Ovary (tissue), 9 donors: ENCODE data around the gene TECPR2. TPM values are rescaled to one million over a fixed set of nuclear protein-coding genes. Genes with fewer than 3 reads are reported as not detected.

ENCODE experiments used
- DNase-seq, 5 donors: peaks; one replicate each; pipeline ENCODE4 v3.0.0-alpha.2; 2019 to 2020
- H3K27ac ChIP-seq, 2 donors: fragments of 200-600 bp; one replicate each; pipeline versions ENCODE4 v1.5.1 to v1.8.0; 2019 to 2022
- H3K27me3 ChIP-seq: fragments of 200-600 bp; one replicate; pipeline ENCODE4 v1.8.0; 2022
- H3K36me3 ChIP-seq: fragments of 200-600 bp; sonication (generic); one replicate; pipeline ENCODE4 v1.5.1; 2019
- H3K4me1 ChIP-seq: one replicate; pipeline ENCODE4 v1.8.1; 2013; ENCODE audit warnings: mild to moderate bottlenecking, moderate library complexity; ENCODE audit not compliant: insufficient read depth
- H3K4me3 ChIP-seq: fragments of 200-600 bp; sonication (generic); one replicate; pipeline ENCODE4 v1.5.1; 2017
- H3K9me3 ChIP-seq, 2 donors: fragments of 200-600 bp in 1 of 2; sonication (generic) in 1 of 2; one replicate each; pipeline versions ENCODE4 v1.5.1 to v1.8.1; 2013 to 2019; ENCODE audit warnings: mild to moderate bottlenecking in 1 of 2, moderate library complexity in 1 of 2
- CTCF ChIP-seq, 3 donors: fragments of 450-650 bp in 2 of 3; fragments of 200-600 bp in 1 of 3; IDR thresholded peaks; one replicate each; pipeline versions ENCODE4 v1.5.1 to v1.8.0; 2016 to 2022; ENCODE audit warnings: antibody characterized with exemption in 3 of 3, mild to moderate bottlenecking in 1 of 3
- EP300 ChIP-seq: sonication (generic); formaldehyde crosslinking; IDR thresholded peaks from one replicate; pipeline ENCODE4 v1.6.1; 2017; ENCODE audit warnings: antibody characterized with exemption
- POLR2A ChIP-seq: fragments of 450-650 bp; IDR thresholded peaks from one replicate; pipeline ENCODE4 v1.6.1; 2017; ENCODE audit warnings: antibody characterized with exemption, mild to moderate bottlenecking, moderate library complexity
- WGBS, 3 donors: extraction: QIAGEN DNeasy Blood & Tissue Kit in 1 of 3; methylation state at CpG; one replicate each; pipeline versions ENCODE4 v1.1.5 to v1.1.7; 2013 to 2017; 5-methylcytosine and 5-hydroxymethylcytosine counted together
- intact Hi-C, 4 donors: fragments of 100-400 bp; cut with DNase I; formaldehyde crosslinking; loops; one replicate each; pipeline versions ENCODE4 v1.11.0 to v1.15.1; 2022 to 2023
- polyA plus RNA-seq, 2 donors: library from polyadenylated mRNA; stranded (reverse); fragments of 200-250 nt in 1 of 2; fragments of 350-450 nt in 1 of 2; fragmentation: Illumina TruSeq in 1 of 2; extraction: RNeasy Lipid Tissue Mini Kit (QIAGEN cat#74804) in 1 of 2; gene quantifications; one replicate each; pipeline ENCODE4 v1.2.3, GENCODE V29; 2013 to 2014
- total RNA-seq, 7 donors: library from RNA; depleted of rRNA in 2 of 7; stranded (reverse); fragments of >200 nt in 2 of 7; fragmentation: NEBNext Ultra II Directional in 3 of 7; extraction: Animal tissue kit (Norgen Biotek cat#: 25700) in 3 of 7; gene quantifications; one replicate each; pipeline versions ENCODE4 v1.1.0 to v1.2.4, GENCODE V29; 2016 to 2023
- donor health status: DM: no; HTN: no; CAD: no; lungs with moderate emphysema.
- donor health status: DM: no; HTN: no; CAD: no.
- donor health status: Bipolar disorder and iron deficiency.
- donor health status: DM: yes; HTN: yes; CAD: no.
- donor health status: DM: no; HTN: no; CAD: no.
- donor health status: DM: yes; HTN: yes; CAD: no.

TECPR2 gene
- total and polyA plus RNA-seq, 9 donors = 8.6 to 29.3 (median 25.8) TPM

- Histone ChIP-seq H3K27me3 (no peaks in the 10 kb centered on the region), H3K36me3 (no peaks in the 10 kb centered on the region), H3K4me1 (peaks cover 1% of the 10 kb centered on the region), H3K4me3 (no peak overlapping the region), H3K9me3 (no peaks in the 10 kb centered on the region), H3K27ac (no peak overlapping the region)
- TF ChIP-seq EP300 = no peak
- TF ChIP-seq CTCF (IDR thresholded peaks at IDR 0.05) = no peak
- no peak for TF ChIP-seq POLR2A
- intact Hi-C loops = loop anchor here in 1 of 4 donors (10.0 kb wide), 1 partner anchor 402 kb away; the partner anchor contains the start of gene AMN
- DNase-seq = no peak
- 56 to 79% (median 65%) methylated on average over 3 of the region's 3 CpGs for WGBS, 3 donors
Measured at GRCh38 chr14:102523200-102523568, 160.4 kb downstream of the TECPR2 start.

DNA sequence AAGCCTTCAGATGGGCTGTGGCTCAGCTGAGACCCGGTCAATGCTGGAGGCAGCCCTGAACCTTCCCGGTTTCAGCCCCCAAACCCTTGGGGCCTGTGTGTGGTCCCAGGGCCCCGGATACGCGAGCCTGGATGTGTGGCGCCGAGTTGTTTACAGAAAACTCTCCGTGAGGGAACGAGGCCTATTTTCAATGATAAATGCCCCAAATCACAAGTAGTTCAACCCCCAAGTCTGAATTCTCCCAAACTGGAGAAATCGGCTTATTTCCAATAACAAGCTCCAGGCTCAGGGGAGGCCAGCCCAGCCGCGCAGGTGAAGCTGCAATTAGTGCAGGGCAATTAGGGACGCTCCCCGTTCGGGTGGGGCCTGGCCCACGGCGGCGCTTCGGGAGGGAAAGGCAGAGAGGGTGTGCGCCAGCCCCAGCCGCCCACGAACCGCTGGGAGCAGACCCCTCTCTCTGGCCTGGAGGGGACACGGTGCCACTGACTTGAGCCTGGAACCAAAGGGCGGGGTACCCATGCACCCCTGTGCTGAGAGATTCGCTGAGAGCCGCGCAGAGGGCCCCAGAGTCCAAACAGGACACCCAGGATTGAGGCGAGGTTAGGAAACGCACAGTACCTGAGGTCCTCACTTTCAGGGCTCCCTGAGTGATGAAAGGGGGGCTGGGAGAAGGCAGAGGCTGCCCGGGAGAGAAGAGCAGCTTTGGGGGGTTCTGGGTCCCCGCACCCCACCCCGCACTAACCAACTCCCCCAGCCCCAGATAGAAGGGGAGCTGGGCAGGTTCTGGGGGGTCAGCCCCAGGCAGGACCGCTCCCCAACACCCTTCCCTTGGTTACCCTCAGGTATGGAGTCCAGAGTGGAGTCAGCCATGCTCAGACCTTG lies 161.1 kb downstream of the TECPR2 start:
- intact Hi-C loops = loop anchor here in 1 of 4 donors (2.0 to 10.0 kb wide), 2 partner anchors 69 to 401 kb away; partner anchors contain the start of genes AMN and RCOR1
- Histone ChIP-seq H3K4me3 (peak overlapping the region; percentile 58), H3K27ac (no peak overlapping the region), H3K4me1 (peaks cover 1% of the 10 kb centered on the region), H3K36me3 (no peaks in the 10 kb centered on the region), H3K9me3 (no peaks in the 10 kb centered on the region), H3K27me3 (no peaks in the 10 kb centered on the region)
- TF ChIP-seq POLR2A (no peak), EP300 (no peak), CTCF (IDR thresholded peaks at IDR 0.05) (no peak)
- peak in 1 of 5 donors; percentile 46 for DNase-seq
- 42 to 48% (median 43%) methylated on average over 34 of the region's 34 CpGs for WGBS, 3 donors

DNA sequence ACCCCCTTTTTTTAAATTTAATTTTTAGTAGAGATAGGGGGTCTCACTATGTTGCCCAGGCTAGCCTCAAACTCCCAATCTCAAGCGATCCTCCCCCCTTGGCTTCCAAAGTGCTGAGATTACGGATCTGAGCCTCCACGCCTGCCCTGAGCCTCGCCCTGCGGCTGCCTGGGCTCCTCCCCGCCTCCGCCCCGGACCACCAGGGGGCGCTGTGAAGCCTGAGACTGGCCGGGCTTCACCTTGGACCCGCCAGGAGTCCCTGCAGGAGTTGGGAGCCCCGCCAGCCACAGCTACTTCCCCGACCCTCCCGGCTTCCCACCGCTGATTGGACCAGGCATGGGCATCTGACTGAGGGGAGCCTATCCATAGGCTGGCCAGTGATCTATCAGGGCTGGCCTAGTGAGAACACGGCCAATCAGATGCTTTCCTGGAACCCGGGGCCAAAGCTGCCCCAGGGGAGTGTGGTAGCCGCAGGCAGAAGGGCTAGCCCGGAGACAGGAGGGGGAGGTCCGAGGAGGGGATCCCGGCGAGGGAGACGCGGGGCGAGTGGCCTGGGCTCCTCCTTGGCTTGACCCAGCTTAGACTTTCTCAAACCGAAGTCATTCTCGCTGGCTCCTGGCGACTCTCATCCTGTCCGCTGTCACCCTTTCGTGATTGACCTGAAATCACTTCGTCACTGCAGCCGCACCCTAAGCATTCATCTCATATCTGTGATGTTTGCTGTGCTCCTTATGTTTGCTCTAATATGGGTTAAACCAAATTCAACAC lies 161.9 kb downstream of the TECPR2 start:
- Histone ChIP-seq H3K4me1 (peaks cover 1% of the 10 kb centered on the region), H3K4me3 (peak overlapping the region; percentile 58), H3K36me3 (no peaks in the 10 kb centered on the region), H3K27ac (peak overlapping the region in 1 of 2 donors; percentile 43), H3K27me3 (no peaks in the 10 kb centered on the region), H3K9me3 (no peaks in the 10 kb centered on the region)
- TF ChIP-seq POLR2A = no peak
- TF ChIP-seq CTCF (IDR thresholded peaks at IDR 0.05) = peak; percentile 90 to 97 (median 91)
- intact Hi-C loops = loop anchor here in 1 of 4 donors (2.0 to 10.0 kb wide), 2 partner anchors 68 to 400 kb away; partner anchors contain the start of genes AMN and RCOR1
- WGBS, 3 donors = 0 to 1% (median 1%) methylated on average over 32 of the region's 32 CpGs
- peak; percentile 96 to 99 (median 97) for DNase-seq

DNA sequence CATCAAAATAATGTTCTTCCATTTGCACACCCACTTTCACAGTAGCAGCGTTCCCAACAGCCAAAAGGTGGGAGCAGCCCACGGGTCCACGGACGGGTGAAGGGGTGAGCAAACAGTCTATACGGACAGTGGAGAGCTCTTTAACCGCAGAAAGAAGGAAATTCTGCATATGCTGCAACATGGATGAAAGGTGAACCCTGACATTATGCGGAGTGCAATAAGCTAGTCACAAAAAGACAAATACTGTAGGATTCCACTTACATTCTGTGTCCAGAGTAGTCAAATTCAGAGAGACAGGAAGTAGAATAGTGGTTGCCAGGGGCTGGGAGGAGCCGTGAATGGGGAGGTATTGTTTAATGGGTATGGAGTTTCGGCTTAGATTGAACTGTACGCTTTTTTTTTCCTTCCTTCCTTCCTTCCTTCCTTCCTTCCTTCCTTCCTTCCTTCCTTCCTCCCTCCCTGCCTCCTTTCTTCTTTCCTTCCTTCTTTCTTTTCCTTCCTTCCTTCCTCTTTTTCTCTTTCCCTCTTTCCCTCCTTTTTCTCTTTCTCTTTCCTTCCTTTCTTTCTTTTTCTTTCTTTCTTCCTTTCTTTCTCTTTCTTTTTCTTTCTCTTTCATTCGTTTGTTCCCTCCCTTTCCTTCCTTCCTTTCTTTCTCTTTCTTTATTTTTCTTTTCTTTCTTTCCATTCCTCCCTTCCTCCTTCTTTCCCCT lies 162.6 kb downstream of the TECPR2 start:
- WGBS, 3 donors = 1 to 2% (median 2%) methylated on average over 11 of the region's 11 CpGs
- TF ChIP-seq POLR2A = no peak
- TF ChIP-seq EP300 = no peak
- no peak for TF ChIP-seq CTCF (IDR thresholded peaks at IDR 0.05)
- Histone ChIP-seq H3K27me3 (no peaks in the 10 kb centered on the region), H3K4me1 (peaks cover 1% of the 10 kb centered on the region), H3K9me3 (no peaks in the 10 kb centered on the region), H3K27ac (peak overlapping the region in 1 of 2 donors; percentile 43), H3K4me3 (peak overlapping the region; percentile 58), H3K36me3 (no peaks in the 10 kb centered on the region)
- no peak for DNase-seq
- intact Hi-C loops = loop anchor here in 1 of 4 donors (2.0 to 10.0 kb wide), 2 partner anchors 67 to 399 kb away; partner anchors contain the start of genes AMN and RCOR1
